Suprapubic skin (tissue), 4 donors: Measurements from ENCODE around the gene MCU.

Experiments
- EP300 ChIP-seq: sonication (generic); formaldehyde crosslinking; IDR thresholded peaks from one replicate; pipeline ENCODE4 v1.6.1; 2017; ENCODE audit warnings: antibody characterized with exemption
- POLR2A ChIP-seq, 2 donors: fragments of 450-650 bp; IDR thresholded peaks; one replicate each; pipeline ENCODE4 v1.6.1; 2017; ENCODE audit warnings: antibody characterized with exemption in 2 of 2, mild to moderate bottlenecking in 2 of 2, moderate library complexity in 2 of 2
- POLR2AphosphoS5 ChIP-seq, 3 donors: sonication (generic); formaldehyde crosslinking; IDR thresholded peaks; one replicate each; pipeline ENCODE4 v1.6.1; 2017; ENCODE audit warnings: antibody characterized with exemption in 3 of 3
- TF ChIP-seq, protein P1 (sequence below), 2 donors: fragments of 200-600 bp in 1 of 2; fragments of 450-650 bp in 1 of 2; sonication (generic) in 1 of 2; IDR thresholded peaks; one replicate each; pipeline ENCODE4 v1.5.1; 2016 to 2019; ENCODE audit warnings: antibody characterized with exemption in 2 of 2, mild to moderate bottlenecking in 1 of 2, moderate library complexity in 1 of 2

DNA sequence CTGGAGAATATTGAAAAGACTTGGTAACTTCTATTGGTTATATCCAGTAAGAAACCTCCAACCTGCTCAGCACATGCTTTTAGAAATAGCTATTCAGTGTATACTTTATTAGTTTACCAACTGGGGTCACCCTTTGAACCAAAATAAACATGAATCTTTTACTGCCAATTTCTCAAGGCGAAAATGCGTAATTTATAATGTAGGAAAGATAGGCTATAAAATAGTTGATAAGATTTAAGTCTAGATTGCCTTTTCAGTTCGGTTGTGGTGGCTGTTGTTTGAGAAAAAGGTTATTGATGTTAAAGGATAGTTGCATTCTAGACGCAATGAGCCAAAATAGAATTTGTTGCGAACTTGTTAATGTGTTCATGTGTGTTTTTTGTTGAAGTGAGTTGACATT is 119.0 kb downstream of the MCU start:
- TF ChIP-seq, protein P1, sequence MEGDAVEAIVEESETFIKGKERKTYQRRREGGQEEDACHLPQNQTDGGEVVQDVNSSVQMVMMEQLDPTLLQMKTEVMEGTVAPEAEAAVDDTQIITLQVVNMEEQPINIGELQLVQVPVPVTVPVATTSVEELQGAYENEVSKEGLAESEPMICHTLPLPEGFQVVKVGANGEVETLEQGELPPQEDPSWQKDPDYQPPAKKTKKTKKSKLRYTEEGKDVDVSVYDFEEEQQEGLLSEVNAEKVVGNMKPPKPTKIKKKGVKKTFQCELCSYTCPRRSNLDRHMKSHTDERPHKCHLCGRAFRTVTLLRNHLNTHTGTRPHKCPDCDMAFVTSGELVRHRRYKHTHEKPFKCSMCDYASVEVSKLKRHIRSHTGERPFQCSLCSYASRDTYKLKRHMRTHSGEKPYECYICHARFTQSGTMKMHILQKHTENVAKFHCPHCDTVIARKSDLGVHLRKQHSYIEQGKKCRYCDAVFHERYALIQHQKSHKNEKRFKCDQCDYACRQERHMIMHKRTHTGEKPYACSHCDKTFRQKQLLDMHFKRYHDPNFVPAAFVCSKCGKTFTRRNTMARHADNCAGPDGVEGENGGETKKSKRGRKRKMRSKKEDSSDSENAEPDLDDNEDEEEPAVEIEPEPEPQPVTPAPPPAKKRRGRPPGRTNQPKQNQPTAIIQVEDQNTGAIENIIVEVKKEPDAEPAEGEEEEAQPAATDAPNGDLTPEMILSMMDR (IDR thresholded peaks at IDR 0.05), result no peak
- no peak for TF ChIP-seq POLR2AphosphoS5 (IDR thresholded peaks at IDR 0.05)
- TF ChIP-seq POLR2A (IDR thresholded peaks at IDR 0.05), result no peak
- no peak for TF ChIP-seq EP300
